ENCODE results near the gene PALLD. TPM values are rescaled to one million over a fixed set of nuclear protein-coding genes. Genes with fewer than 3 reads are reported as not detected.

Gene PALLD
- total RNA-seq, 1 experiment from 2014 or later, result 166 TPM

GRCh38 chr4:168859888-168860694 lies 363.2 kb downstream of the PALLD start:
- CTCF ChIA-PET, result no interaction called here

GRCh38 chr4:168860827-168861226 lies 364.0 kb downstream of the PALLD start:
- no peak for ATAC-seq
- peaks cover 0 to 5% of the 10 kb centered on the region in 2 experiments; a peak in 2 of 4 replicates for H3K36me3 ChIP-seq (ENCODE audit: control insufficient read depth in 1 of 2, insufficient read depth in 2 of 2, low read length in 2 of 2)

More at GRCh38 chr4:168859888-168860694, 363.2 kb downstream of the PALLD start:
- Histone ChIP-seq H3K79me2 (ENCODE audit: insufficient read depth, low read length) (peaks cover 95% of the 10 kb centered on the region), H3K27ac (ENCODE audit: low read depth, low read length) (no peak overlapping the region), H3K27me3 (ENCODE audit: insufficient read depth, low read length) (no peaks in the 10 kb centered on the region), H3K9ac (ENCODE audit: low read length) (no peak overlapping the region), H3K4me3 (replicated peaks in 1 of 2; ENCODE audit: low read depth in 1 of 2, low read length in 2 of 2) (no peak overlapping the region), H3K4me1 (ENCODE audit: control insufficient read depth in 1 of 2, insufficient read depth in 2 of 2, low read length in 2 of 2) (no peaks in the 10 kb centered on the region), H3K9me2 (ENCODE audit: insufficient read depth) (no peaks in the 10 kb centered on the region), H3K36me3 (ENCODE audit: control insufficient read depth in 1 of 2, insufficient read depth in 2 of 2, low read length in 2 of 2) (peaks cover 0 to 5% of the 10 kb centered on the region in 2 experiments; a peak in 2 of 4 replicates), H3K9me3 (ENCODE audit: control insufficient read depth in 1 of 2, insufficient read depth in 1 of 2, low read depth in 1 of 2, low read length in 2 of 2) (no peaks in the 10 kb centered on the region), H2AFZ (ENCODE audit: low read depth, low read length, poor library complexity, severe bottlenecking) (no peak overlapping the region), H4K20me1 (ENCODE audit: insufficient read depth) (peaks cover 1% of the 10 kb centered on the region; the same call in 1 of the 2 replicates), H3K4me2 (ENCODE audit: low read length) (no peak overlapping the region)
- DNase-seq (ENCODE audit: low read depth, low spot score) (no peak), ATAC-seq (no peak)
- POLR2A ChIA-PET, result no interaction called here
- intact Hi-C loops (cut with micrococcal nuclease), result no loop called here
- RAD21 ChIA-PET (ENCODE audit: low non-redundant PET in 1 of 2, low total read pairs in 2 of 2, uncharacterized antibody in 2 of 2, unreplicated experiment in 2 of 2), result no interaction called here
- BruUV-seq (replicated peaks), result no TSS peak
- no peak for TF ChIP-seq POLR2A (IDR thresholded peaks at IDR 0.05; ENCODE audit: borderline replicate concordance, extremely low read depth, insufficient read depth, insufficient read length)

More at GRCh38 chr4:168860827-168861226, 364.0 kb downstream of the PALLD start:
- intact Hi-C loops (cut with micrococcal nuclease), result no loop called here
- DNase-seq (ENCODE audit: low read depth, low spot score), result no peak
- Histone ChIP-seq H3K4me3 (replicated peaks in 1 of 2; ENCODE audit: low read depth in 1 of 2, low read length in 2 of 2) (no peak overlapping the region), H3K27me3 (ENCODE audit: insufficient read depth, low read length) (no peaks in the 10 kb centered on the region), H3K27ac (ENCODE audit: low read depth, low read length) (no peak overlapping the region), H4K20me1 (ENCODE audit: insufficient read depth) (peaks cover 5% of the 10 kb centered on the region; the same call in 1 of the 2 replicates), H3K4me2 (ENCODE audit: low read length) (no peak overlapping the region), H3K79me2 (ENCODE audit: insufficient read depth, low read length) (peaks cover 95% of the 10 kb centered on the region), H3K9me3 (ENCODE audit: control insufficient read depth in 1 of 2, insufficient read depth in 1 of 2, low read depth in 1 of 2, low read length in 2 of 2) (no peaks in the 10 kb centered on the region), H2AFZ (ENCODE audit: low read depth, low read length, poor library complexity, severe bottlenecking) (no peak overlapping the region), H3K9ac (ENCODE audit: low read length) (no peak overlapping the region), H3K9me2 (ENCODE audit: insufficient read depth) (no peaks in the 10 kb centered on the region), H3K4me1 (ENCODE audit: control insufficient read depth in 1 of 2, insufficient read depth in 2 of 2, low read length in 2 of 2) (no peaks in the 10 kb centered on the region)
- TF ChIP-seq CTCF (IDR thresholded peaks at IDR 0.05 in 2 of 3, conservative IDR thresholded peaks at IDR 0.05 in 1 of 3; ENCODE audit: borderline replicate concordance in 1 of 3, insufficient read depth in 1 of 3, low read depth in 2 of 3, low read length in 2 of 3) (no peak), TCF7L2 (IDR thresholded peaks at IDR 0.05; ENCODE audit: borderline replicate concordance, extremely low read depth, insufficient read depth, insufficient read length) (no peak), CEBPB (IDR thresholded peaks at IDR 0.05; ENCODE audit: low read depth) (no peak), FOSL1 (IDR thresholded peaks at IDR 0.05; ENCODE audit: low read depth) (no peak), ZNF274 (IDR thresholded peaks at IDR 0.05; ENCODE audit: low read depth, low read length) (no peak), EGR1 (IDR thresholded peaks at IDR 0.05; ENCODE audit: low read depth) (no peak), CBX3 (IDR thresholded peaks at IDR 0.05; ENCODE audit: low read depth) (no peak), EZH2phosphoT487 (IDR thresholded peaks at IDR 0.05; ENCODE audit: borderline replicate concordance) (no peak), EZH2 (IDR thresholded peaks at IDR 0.05) (no peak), SP1 (IDR thresholded peaks at IDR 0.05; ENCODE audit: low read depth) (no peak), ATF3 (IDR thresholded peaks at IDR 0.05) (no peak)
- ChIA-PET RAD21 (ENCODE audit: low non-redundant PET in 1 of 2, low total read pairs in 2 of 2, uncharacterized antibody in 2 of 2, unreplicated experiment in 2 of 2) (no interaction called here), CTCF (no interaction called here), POLR2A (no interaction called here)
- no TSS peak for BruUV-seq (replicated peaks)
